HEK293T (cell line): Measurements from ENCODE around the gene MRPS12.

Experiments
- FOXM1 ChIP-seq: fragments of 450-650 bp; IDR thresholded peaks from 2 replicates; pipeline ENCODE4 v1.6.1; 2017; ENCODE audit warnings: mild to moderate bottlenecking, borderline replicate concordance
- NFRKB ChIP-seq: fragments of 450-650 bp; IDR thresholded peaks from 2 replicates; pipeline ENCODE4 v1.6.1; 2016; ENCODE audit warnings: mild to moderate bottlenecking, moderate library complexity
- SP1 ChIP-seq: fragments of 450-650 bp; IDR thresholded peaks from 2 replicates; pipeline ENCODE4 v1.6.1; 2017
- SUZ12 ChIP-seq: fragments of 450-650 bp; IDR thresholded peaks from 2 replicates; pipeline ENCODE4 v1.6.1; 2016; ENCODE audit warnings: mild to moderate bottlenecking
- TARDBP ChIP-seq: fragments of 450-650 bp; IDR thresholded peaks from 2 replicates; pipeline ENCODE4 v1.6.1; 2016
- ZNF384 ChIP-seq: fragments of 450-650 bp; IDR thresholded peaks from 2 replicates; pipeline ENCODE4 v1.6.1; 2016
- TF ChIP-seq, protein P1 (sequence below): fragments of 450-650 bp; IDR thresholded peaks from 2 replicates; pipeline ENCODE4 v1.6.1; 2016

DNA sequence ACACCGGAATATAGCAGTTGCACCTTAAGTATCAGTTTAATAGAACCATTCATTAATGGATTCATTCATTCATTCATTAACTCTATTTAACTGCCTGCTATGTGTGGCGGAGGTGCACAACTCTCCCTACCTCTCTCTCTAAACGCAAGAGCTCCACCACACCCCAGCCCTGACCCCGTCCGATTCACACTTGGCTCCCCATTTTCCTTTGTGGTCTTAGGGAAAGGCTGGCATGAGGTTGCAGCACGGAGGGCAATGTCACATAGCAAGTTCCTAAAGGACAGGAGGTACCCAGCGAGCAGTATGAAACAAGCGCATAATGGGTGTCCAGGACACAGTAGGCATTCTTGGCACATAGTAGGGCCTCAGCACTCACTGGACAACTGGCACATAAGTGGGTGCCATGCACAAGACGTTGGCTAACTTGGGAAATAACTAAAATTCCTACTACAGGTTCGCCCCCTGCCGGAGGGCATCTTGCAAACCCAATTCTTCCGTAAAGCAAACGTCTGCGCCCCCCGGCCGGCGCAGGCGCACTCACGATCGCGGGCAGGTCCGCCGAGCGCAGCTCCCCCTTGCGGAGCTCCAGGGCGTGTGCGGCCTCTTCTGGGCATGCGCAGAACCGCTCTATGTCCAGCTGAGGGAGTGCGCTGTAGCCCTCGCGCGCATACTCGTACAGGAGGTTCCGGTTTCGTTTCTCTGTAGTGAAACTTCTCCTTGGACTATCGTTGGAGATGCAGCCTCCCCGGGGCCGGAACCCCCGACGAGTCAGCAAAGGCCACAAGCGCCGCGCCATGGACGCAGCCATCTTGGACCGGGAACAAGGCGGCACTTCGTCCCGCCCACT is 592 bp upstream of the MRPS12 start, which contains the start of gene SARS2:
- no peak for TF ChIP-seq TARDBP
- no peak for TF ChIP-seq ZNF384
- TF ChIP-seq FOXM1: no peak
- TF ChIP-seq, protein P1, sequence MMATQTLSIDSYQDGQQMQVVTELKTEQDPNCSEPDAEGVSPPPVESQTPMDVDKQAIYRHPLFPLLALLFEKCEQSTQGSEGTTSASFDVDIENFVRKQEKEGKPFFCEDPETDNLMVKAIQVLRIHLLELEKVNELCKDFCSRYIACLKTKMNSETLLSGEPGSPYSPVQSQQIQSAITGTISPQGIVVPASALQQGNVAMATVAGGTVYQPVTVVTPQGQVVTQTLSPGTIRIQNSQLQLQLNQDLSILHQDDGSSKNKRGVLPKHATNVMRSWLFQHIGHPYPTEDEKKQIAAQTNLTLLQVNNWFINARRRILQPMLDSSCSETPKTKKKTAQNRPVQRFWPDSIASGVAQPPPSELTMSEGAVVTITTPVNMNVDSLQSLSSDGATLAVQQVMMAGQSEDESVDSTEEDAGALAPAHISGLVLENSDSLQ: no peak
- no peak for TF ChIP-seq SUZ12
- no peak for TF ChIP-seq NFRKB
- TF ChIP-seq SP1: no peak
